GM12892 (cell line): ENCODE results near the gene VPS54.

ENCODE experiments used
- POLR2A ChIP-seq: IDR thresholded peaks from 2 replicates; pipeline ENCODE4 v1.6.1; 2011; ENCODE audit warnings: low read depth, low read length, control low read depth
- POLR2AphosphoS5 ChIP-seq: IDR thresholded peaks from 2 replicates; pipeline ENCODE4 v1.6.1; 2011; ENCODE audit warnings: low read depth, low read length, control low read depth

- TF ChIP-seq POLR2AphosphoS5 (no peak), POLR2A (no peak)
Observed at GRCh38 chr2:64013053-64013452, 6.2 kb downstream of the VPS54 start.
